ENCODE results near the gene UBALD2.
"Not testable (repeated sequence)": the region's sequence is repeated elsewhere in the genome, so short reads cannot be mapped to it uniquely, and the experiment has no call there.

UBALD2 gene

DNA sequence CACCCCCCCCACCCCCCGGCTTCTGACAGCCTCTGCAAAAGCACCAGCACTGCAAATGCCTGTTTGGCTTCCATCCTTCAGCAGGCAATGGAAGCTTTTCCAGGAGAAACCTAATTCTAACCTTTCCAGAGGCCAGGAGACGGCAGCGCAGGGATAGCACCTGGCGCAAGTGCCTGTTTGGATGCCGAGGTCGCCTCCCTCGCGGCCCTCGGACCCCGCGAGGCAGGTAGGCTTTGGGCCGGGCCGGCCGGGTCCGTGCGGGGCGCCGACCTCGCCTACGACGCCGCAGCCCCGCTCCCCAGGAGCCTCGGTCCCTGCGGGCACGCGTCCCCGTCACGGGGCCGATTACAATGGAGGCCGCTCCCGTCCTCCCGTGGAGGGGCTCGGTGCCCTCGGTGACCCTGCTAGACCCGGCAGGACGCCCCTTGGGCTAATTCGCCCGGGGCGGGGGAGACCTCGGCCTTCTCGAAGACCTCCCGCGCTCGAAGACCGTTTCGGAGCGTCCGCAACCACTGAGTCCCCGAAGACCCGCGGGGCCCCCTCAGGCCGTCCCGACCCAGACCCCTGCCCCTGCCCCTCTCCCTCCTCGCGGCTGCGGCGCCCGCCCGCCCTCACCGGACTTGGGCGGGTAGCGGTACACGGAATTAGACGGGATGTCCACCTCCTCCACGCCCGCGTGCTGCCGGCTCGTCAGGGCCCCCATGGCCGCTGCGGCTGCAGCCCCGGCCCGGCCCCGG is 25.4 kb upstream of the UBALD2 start:
- TF ChIP-seq, protein P1, sequence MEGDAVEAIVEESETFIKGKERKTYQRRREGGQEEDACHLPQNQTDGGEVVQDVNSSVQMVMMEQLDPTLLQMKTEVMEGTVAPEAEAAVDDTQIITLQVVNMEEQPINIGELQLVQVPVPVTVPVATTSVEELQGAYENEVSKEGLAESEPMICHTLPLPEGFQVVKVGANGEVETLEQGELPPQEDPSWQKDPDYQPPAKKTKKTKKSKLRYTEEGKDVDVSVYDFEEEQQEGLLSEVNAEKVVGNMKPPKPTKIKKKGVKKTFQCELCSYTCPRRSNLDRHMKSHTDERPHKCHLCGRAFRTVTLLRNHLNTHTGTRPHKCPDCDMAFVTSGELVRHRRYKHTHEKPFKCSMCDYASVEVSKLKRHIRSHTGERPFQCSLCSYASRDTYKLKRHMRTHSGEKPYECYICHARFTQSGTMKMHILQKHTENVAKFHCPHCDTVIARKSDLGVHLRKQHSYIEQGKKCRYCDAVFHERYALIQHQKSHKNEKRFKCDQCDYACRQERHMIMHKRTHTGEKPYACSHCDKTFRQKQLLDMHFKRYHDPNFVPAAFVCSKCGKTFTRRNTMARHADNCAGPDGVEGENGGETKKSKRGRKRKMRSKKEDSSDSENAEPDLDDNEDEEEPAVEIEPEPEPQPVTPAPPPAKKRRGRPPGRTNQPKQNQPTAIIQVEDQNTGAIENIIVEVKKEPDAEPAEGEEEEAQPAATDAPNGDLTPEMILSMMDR (IDR thresholded peaks at IDR 0.05; ENCODE audit: insufficient read depth, low read depth, low read length, missing control alignments) = no peak
- H3K4me3 ChIP-seq (ENCODE audit: low read depth, low read length) = peak overlapping the region; percentile 65
- no peak for DNase-seq (ENCODE audit: low read depth)

DNA sequence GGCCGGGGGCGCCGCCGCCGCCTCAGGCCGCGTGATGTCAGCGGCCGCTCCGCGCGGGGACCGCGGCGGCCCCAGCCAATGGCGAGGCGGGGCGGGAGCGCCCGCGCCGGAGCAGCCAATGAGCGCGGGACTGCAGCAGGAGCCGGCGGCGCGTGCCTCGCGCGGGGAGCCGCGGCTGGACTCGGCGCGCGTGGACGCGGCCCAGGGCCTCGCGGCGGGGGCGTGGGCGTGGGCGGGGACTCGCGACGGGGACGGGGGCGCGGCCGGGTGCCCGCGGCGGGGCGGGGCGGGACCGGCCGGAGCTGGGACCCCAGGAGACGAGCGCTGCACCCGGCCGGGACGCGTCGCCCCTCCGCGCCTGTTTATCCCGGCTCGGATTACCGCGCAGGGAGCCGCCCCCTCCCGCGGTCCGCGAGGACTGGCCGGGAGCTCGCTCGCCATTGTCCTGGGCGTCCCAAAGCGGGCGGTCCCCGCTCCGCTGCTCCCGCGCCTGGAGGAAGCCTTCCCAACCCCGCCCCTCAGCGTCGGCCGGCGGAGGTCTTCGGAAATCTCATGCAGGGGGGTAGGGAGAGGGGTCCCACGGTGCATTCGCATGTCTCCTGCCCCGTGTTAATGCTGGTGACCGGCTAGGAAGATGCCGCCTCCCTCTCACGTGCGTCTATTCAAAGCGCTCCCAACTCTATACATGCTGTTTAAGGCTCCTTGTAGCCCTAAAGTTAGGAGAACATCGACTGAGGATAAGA is 24.5 kb upstream of the UBALD2 start, which contains the start of gene RNF157:
TSS of gene RNF157 (minus strand) at position 33 of the 743 bp plus-strand sequence. CDS start 253 bp downstream, outside the sequence.
- TF ChIP-seq, protein P1 (IDR thresholded peaks at IDR 0.05; ENCODE audit: insufficient read depth, low read depth, low read length, missing control alignments) = no peak
- DNase-seq (ENCODE audit: low read depth) = peak; percentile 72
- peak within 1 kb of the TSS; percentile 96 for H3K4me3 ChIP-seq (ENCODE audit: low read depth, low read length)

DNA sequence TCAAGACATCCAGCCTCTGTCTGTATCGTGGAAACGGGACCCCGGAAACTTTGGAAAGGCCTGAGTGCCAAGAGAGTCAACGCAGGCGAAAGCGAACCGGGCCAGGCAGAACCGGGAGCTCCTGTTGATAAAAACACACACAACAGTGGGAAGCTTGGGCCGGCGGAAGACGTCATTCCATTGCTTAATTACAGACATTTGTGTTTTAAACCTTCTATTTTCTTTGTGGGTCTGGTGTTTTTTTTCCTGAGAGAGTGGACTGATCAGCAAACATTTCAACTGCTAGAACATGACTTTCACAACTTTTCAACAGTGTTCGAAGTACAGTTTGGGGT is 24.0 kb upstream of the UBALD2 start:
- no peak for DNase-seq (ENCODE audit: low read depth)
- TF ChIP-seq, protein P1 (IDR thresholded peaks at IDR 0.05; ENCODE audit: insufficient read depth, low read depth, low read length, missing control alignments) = no peak
- H3K4me3 ChIP-seq (ENCODE audit: low read depth, low read length) = peak overlapping the region; percentile 96

DNA sequence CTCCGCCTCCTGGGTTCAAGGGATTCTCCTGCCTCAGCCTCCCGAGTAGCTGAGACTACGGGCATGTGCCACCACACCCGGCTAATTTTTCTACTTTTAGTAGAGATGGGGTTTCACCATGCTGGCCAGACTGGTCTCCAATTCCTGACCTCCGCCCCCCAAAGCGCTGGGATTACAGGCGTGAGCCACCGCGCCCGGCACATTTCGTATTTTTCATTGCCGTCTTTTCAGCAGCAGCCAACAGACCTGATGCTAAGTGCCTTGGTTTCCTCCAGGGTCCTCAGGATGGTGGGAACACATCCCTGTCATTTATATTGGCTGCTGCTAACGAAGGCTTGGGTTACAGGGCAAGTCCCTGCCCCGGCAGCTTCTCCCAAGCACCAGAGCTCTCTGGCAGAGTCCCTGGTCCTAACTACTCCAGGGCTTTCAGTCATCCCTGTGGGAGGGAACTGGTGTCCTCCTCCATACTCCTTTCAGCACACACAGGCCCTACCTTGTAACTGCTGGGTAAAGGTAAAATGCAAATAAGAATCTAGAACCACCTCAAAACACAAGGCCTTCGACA is 23.4 kb upstream of the UBALD2 start:
- H3K4me3 ChIP-seq (ENCODE audit: low read depth, low read length) = no peak overlapping the region
- no peak for DNase-seq (ENCODE audit: low read depth)
- TF ChIP-seq, protein P1 (IDR thresholded peaks at IDR 0.05; ENCODE audit: insufficient read depth, low read depth, low read length, missing control alignments) = no peak

DNA sequence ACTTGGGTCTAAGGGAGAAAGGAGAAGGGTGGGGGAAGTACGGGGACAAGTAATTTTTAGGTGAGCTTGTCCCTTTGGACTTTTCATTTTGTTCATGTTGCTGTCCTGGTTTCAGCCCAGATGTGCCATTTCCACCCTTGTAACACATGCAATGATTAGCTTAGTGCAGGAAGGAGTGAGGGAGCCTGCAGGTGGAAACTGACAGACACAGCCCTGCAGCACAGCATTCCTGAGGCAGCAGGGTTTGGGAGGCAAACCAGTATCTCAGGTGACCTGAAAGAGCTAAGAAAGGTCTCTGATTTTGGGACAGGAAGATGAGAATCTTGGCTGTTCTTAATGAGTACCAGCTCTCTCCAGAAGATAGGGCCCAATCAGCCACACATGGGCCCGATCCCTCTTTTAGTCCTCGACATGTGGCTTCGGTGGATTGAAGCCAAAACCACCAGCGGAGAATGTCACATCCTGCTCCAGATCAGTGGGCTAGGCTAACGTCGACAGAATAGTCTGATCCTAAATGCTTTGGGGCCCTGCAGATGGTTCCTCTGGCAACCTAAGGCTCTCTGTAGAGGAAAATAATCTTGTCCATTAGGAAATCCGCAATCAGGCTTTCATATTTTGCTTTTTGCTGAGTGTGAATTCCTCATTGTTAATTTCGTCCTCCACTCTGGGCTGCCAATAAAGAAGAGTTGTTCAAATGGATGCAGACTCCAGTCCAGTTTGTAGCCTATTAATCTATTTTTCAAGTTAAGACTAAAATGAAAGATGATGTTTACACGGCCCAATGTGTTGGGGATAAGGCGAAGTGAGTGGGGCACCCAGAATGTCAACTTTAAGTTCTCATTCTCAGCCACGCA is 21.1 kb upstream of the UBALD2 start:
- no peak for DNase-seq (ENCODE audit: low read depth)
- no peak overlapping the region for H3K4me3 ChIP-seq (ENCODE audit: low read depth, low read length)
- TF ChIP-seq, protein P1 (IDR thresholded peaks at IDR 0.05; ENCODE audit: insufficient read depth, low read depth, low read length, missing control alignments) = no peak

DNA sequence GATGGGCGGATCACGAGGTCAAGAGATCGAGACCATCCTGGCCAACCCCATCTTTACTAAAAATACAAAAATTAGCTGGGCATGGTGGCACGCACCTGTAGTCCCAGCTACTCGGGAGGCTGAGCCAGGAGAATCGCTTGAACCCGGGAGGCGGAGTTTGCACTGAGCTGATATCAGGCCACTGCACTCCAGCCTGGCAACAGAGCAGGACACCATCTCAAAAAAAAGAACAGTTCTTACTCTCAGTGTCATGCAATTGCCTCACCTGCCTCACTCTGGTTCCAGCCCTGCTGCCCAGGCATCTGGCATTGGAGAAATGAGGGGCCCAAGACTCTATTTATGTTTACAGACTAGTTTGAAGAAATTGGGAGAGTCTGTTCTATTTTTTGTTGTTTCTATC is 20.4 kb upstream of the UBALD2 start:
- H3K4me3 ChIP-seq (ENCODE audit: low read depth, low read length); DNase-seq (ENCODE audit: low read depth): not testable (repeated sequence)
